G401 (cell line): Measurements from ENCODE around the gene ZNF438. TPM values are rescaled to one million over a fixed set of nuclear protein-coding genes. Genes with fewer than 3 reads are reported as not detected.

ENCODE experiments used
- DNase-seq: peaks from one replicate; pipeline ENCODE4 v3.0.0-alpha.2; 2015; ENCODE audit warnings: low spot score
- in situ Hi-C: cut with HindIII; loops from 2 replicates; pipeline ENCODE4 v1.10.0; 2016; ENCODE audit warnings: low sequenced_read_pairs, mixed read lengths
- total RNA-seq: library from RNA; depleted of rRNA; stranded (reverse); fragments of >200 nt; shearing (Covaris generic); gene quantifications from 2 replicates; pipeline ENCODE4 v1.2.3, GENCODE V29; 2014

ZNF438 gene
- total RNA-seq, 1 experiment from 2014 or later, result 9.6 TPM

DNA sequence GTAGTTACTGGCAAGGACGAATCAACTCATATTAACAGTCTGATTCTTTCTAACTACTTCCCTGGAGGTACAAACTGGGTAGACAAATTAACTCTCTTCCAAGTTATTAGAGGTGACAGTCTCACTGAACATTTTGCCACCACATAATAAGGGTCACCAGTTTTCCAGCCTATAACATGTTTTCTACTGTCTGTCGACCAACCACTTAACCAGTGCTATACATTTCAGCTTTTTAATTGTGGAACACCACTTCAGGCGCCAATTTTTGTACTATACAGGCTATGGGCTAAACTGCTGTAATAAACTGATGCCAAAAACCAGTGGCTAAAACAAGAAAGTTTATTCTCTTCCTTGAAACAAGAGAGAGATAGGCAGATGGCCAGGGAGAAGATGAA, 13.3 kb downstream of the ZNF438 start:
- in situ Hi-C loops, result no loop called here
- no peak for DNase-seq

DNA sequence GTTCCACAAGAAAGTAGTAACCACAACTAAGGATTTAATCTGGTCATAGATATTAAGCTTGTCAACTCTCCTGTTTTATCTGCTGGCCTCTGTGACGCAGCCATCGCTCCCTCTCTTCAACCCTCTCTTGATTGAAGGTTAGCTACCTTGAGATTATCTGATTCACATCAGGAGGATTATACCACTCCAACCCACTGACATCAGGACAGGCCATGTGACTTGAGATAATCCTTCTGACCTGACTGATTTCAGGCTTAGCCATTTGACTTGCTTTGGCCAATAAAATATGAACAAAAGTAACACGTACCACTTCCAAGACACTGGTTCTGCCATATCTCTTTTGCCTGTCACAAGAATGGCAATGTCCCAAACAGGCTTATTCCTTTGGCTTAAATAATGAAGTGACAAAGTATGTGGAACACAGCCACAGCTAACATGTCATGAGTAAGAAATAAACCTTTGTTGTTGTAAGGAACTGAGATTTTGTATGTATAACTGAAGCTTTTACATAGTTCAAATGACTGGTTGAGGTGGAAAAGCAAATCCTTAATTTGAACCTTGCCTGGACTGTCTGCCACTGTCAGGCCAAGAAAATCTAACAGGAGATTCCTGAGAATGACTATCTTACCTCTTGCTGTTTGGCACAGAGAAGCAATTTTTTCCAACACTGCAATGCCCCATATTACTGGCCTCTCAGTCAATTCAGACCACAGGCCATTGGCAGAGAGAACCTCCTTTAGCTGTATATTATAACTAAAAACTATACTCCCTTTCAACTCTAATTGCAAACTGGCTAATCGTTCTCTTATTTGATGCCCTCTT, 13.9 kb downstream of the ZNF438 start:
- in situ Hi-C loops, result no loop called here
- DNase-seq, result no peak

DNA sequence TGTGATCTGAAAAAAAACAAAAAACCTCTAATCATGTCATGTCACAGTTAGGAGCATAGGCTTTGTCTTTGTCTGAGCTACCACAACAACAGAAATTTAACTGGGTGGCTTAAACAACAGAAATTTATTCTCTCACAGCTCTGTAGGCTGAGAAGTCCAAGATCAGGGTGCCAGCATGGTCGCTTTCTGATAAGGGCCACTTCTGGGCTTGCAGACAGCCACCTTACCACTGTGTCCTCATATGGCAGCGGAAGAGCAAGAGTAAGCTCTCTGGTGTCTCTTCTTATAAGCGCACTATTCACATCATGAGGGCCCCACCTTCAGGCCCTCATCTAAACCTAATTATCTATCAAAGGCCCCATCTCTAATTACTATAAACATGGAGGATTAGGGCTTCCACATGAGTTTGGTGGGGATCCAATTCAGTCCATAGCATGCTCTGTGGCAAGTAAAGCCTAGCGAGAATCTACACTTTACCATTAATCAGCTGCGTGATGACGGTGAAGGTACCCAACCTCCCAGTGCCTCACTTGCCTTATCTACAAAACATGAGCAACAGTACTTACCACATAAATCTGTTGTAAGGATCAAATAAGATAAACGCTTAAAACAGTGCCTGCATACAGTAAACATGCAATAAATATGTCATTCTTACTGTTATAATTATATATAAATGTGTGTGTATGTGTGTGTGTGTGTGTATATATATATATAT, 17.3 kb downstream of the ZNF438 start:
- no peak for DNase-seq
- in situ Hi-C loops, result no loop called here

DNA sequence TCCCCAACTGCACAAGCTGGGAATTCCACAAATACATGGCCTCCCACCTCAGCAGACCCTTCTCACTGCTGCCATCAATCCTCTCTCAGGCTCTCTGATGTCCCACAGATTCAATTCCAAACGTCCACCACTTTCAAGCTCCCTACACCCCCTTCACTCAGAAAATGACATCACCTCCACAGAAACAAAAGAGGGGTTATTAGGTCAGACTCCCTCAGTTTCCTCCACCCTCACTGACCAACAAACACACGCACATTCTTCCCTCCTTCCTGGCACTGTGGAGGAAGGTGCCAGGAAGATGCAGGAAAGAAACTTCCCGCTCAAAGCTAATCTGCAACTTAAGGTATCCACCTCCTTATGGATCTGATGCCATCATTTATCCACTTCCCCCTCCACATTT, 18.3 kb downstream of the ZNF438 start:
- in situ Hi-C loops, result no loop called here
- DNase-seq, result no peak

DNA sequence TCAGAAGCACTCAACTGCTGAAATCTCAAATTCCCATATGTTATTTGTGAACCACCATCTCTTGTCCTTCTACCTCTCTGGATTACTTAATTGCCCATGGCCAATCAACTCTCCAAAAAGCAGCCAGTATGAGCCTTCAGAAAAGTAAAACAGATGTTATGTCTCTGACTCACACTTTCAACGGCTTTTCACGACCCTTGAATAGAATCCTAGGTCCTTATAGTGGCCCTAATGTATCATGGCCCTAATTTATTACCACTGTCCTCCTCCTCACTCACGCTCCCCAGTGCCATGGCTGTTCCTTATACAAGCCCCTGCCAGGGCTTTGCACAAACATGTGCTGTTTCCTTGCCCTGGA, 20.0 kb downstream of the ZNF438 start:
- no peak for DNase-seq
- in situ Hi-C loops, result no loop called here

DNA sequence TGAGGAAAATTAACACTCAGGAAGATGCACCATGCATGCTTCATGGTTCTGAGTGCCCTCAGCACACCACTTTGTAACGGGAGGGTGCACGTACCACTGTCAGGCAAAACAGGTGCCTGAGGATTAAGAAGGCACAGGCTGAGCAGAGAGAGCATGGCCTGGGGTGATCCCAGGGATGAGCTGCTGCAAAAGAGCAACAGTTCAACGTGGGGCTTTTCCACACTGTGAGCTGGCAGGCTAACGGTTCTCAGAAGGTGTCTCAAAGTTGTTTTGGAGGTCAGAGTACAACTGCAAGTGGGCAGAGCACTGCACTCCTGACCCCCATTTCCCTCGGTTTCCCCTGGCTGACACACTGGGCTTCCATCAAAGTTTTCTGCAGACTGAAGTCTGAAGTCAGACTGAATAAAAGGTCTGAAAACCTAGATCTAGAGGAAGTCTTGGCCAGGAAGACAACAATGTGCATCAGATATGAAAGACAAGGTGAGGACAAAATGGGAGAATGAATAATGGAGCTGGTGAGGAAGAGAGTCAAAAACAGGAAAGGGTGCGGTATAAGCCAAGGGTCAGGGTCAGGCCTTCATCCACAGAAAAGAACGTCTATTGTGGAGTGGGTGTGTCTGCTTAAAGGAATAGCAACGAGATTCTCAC, 20.5 kb downstream of the ZNF438 start:
- DNase-seq, result no peak
- in situ Hi-C loops, result no loop called here

DNA sequence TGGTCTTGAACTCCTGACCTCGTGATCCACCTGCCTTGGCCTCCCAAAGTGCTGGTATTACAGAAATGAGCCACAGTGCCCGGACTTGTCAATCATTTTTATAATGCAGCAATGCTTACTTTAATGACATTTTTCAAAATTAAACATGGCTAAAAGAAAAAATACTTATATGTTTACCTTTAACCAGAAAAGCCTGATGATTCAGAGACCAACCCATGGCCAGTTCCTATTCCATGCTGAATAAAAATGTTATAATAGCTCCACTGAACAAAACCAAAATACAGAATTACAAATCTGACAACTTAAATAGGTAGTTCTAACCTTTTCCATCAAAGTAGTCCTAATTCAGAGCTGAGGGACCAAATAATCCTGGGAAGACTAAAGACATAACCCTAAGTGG, 21.6 kb downstream of the ZNF438 start:
- DNase-seq, result no peak
- in situ Hi-C loops, result no loop called here

DNA sequence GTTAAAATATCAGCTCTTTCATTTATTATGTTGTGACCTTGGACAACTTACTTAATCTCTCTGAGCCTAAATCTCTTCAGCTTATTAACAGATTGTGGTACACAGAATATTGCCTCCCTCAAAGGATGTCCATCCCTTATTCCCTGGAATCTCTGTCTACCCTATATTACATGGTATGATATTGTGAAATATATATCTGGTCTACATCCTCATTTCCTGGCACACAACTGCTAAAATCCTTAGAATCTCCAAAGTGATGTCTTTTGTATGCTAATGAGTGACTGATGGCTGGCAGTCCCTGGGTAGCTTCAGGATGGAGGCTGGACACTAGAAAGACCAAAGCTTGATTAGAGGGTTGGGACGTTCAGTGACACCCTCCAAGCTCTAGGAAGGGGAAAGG, 25.8 kb downstream of the ZNF438 start:
- in situ Hi-C loops, result no loop called here

DNA sequence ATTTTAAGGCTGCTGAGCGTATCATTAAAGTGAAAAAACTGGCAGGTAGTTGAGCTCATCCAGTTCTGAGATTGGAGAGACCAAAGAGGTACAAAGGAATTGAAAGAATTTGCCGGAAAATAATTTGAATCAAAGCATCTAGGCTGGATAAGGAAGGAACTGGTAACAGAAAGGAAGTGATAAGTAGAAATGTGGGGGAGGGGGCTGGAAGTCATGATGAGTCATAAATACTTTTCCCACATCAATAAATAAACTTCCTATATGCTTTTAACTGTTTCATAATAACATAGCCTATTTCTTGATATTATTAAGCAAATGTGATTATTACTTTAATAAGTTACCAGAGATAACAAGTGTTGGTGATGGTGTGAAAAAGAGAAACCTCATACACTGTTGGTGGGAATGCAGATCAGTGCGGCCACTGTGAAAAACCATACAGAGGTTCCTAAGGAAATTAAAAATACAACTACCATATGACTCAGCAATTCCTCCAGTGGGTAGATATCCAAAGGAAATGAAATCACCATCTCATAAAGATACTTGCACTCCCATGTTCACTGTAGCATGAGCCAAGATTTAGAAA, 27.0 kb downstream of the ZNF438 start:
- in situ Hi-C loops, result no loop called here
- DNase-seq, result no peak

More for the DNA sequence above, 25.8 kb downstream of the ZNF438 start:
- DNase-seq, result no peak

DNA sequence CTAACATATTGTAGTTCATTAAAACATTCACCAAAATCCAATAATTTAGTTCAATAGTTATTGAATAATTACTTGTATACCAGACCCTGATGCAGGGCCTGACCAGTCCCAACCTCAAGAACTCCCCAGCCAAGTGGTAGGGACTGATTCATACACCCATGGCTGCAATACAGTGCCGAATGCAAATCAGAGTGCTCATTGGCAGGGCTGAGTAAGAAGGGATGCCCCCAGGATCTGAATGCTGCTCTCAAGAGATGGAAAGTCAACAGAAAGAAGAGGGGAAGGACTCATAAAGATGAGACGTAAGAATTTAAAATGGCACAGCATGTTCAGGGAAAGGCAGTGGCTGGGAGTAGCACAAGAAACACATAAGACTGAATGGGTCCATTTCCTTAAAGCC, 29.9 kb downstream of the ZNF438 start:
- in situ Hi-C loops, result no loop called here
- no peak for DNase-seq

DNA sequence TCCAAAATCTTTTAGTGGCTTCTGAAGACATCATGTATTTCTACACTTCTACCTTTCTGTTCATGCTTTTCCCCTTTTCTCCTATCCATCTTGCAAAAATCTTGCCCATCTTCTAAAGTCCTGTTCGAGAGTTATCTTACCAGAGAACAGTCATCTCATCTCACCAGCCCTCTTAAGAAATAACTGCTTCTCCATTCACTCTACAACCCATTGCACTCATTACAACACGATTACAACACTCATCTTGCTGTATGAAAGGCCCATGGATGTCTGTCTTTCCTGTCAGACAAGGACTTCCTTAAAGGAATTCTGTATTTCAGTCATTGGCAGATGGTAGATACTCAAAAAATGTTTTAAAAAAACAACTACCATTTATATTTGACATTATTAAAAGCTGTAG, 30.8 kb downstream of the ZNF438 start:
- in situ Hi-C loops, result no loop called here
- no peak for DNase-seq

DNA sequence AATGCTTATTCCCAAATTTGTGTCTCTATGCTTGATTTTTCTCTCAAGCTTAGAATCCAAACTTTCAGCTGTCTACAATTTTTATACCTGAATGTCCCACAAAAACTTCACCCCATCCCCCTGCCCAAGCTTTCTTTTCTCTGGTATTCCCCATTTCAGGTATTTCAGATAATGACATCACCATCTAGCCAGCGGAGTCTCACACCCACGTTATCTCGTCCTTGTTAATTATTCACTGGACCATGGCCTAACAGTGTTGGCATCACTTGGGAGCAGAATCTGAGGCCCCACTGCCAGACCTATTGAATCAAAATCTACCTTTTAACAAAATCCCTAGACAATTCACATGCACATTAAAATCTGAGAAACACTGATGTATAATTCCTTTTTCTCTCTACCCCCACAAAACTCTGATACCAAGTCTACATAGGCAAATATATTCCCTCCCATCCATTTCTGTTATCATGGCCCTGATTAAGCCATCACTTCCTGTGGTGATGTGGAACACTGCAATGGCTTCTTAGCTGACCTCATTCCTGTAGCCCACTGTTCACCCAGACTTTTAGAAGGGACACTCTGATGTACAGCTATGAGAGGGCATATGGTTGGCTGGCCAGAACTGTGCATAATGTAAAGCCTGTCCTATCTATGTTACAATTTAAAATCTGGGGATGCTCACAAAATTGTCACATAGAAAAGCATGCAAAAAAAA, 31.4 kb downstream of the ZNF438 start:
- in situ Hi-C loops, result no loop called here
- no peak for DNase-seq

DNA sequence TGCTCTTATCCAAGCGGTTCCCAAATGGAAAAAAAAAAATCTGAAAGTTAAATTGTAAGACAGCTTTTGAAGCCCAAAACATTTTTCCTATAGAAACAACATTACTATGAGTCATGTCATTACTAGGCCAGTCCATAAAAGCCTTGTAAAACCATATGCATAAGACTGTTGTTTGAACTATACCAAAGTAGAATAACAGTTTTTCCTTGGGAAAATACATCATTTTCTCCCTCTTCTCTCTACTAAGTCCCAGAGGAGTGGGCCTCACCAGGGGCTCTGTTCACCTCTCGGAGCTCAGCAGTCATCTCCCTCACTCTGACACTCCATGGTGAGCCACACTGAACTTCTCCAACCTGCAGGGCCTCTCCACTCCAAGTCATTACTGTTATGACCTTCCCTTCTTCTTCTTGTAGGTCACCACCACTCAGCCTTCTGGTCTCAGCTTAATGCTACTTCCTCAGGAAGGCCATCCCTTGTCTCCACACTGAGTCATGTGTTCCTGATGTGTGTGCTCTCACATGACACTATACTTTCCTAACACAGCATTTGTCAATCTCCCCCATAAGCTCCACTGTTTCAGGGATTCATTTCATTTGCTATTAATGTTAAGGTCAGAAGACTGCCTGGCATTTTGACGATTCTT, 32.5 kb downstream of the ZNF438 start:
- no peak for DNase-seq
- in situ Hi-C loops, result no loop called here

DNA sequence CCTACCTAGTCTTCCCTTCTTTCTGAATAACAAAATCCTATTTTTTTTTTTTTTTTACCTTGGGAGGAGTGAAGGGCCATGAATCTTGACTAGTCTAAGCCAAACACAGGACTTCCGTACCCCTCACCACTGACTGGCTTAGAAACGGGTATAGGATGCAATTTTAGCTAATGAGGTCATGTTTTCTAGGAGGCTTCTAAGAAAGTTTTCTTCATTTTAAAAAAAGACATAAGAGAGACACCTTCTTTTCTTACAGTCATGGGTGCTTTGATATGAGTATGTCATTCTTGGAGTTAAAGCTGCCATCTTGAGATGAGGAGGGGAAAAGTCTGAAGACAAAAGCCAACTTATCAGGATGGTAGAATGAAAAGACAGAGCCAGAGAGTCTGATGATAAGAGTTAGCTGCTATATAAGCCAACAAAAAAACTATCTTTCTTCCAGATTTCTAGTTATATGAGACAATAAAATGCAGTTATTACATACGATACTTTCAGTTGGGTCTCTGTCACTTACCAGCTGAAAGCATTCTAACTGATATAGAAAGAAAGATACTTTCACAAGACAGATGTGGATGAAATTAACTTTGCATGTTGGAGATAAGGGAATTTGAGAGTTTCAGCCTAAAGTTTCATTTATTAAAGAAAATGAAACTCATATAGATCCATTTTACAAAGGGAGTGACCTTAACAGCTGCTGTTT, 34.0 kb downstream of the ZNF438 start:
- no peak for DNase-seq
- in situ Hi-C loops, result no loop called here

DNA sequence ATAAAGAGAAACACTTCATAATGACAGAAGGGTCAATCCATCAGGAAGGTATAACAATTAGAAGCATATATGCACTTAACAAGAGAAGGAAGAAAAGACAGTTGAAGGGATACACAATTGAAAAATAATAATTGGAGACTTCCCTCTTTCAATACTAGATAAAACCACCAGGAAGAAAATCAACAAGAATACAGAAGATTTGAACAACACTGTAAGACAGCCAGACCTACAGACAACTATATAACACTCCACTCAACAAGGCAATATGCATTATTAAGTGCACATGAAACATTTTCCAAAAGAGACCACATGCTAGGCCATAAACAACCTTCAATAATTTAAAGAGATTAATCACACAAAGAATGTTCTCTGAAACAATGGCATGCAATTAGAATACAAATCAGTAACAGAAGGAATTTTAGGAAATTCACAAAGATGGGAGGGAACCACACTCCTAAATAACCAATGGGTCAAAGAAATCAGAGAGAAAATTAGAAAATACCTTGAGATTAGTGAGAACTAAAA, 35.1 kb downstream of the ZNF438 start:
- no peak for DNase-seq
- in situ Hi-C loops, result no loop called here

DNA sequence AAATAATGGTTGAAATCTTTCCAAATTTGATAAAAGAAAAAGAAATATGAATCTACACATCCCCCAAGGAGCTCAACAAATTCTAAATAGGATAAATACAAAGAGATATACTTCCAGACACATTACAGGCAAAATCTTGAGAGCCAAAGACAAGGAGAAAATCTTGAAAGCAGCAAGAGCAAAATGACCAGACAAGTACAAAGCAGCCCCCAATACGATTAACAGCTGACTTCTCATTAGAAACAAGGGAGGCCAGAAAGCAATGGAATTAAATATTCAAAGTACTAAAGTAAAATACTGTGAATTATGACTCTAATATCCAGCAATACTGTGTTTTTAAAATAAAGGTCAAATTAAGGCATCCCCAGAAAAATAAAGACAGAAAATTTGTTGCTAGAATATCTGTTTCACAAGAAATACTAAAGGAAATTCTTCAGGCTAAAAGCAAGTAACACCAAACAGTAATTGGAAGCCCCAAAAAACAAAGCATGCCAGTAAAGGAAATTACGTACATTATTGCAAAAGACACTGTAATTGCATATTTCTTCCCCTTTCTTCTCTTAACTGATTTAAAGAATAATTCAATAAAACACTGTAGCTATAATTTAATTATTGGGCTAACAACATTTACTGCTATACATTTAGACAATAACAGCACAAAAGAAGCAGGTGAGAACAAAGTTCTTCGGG, 36.4 kb downstream of the ZNF438 start:
- in situ Hi-C loops, result no loop called here
- no peak for DNase-seq

DNA sequence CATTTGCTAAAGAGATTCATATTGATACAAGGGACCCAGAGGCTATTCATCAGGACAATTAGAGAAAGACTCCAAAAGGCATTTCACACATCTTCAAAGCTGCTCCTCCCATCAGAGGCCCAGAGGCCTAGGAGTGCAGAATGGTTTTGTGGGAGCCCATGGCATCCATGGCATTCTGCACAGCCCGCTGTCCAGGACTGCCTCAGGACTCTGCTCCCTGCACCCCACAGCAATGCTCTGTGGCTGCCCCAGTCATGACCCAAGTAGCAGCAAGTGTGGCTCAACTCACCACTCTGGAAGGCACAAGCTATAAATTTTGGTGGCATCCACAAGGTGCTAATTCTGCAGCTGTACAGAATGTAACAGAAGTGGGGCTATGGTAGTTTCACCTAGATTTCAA, 38.5 kb downstream of the ZNF438 start:
- DNase-seq, result no peak
- in situ Hi-C loops, result no loop called here

DNA sequence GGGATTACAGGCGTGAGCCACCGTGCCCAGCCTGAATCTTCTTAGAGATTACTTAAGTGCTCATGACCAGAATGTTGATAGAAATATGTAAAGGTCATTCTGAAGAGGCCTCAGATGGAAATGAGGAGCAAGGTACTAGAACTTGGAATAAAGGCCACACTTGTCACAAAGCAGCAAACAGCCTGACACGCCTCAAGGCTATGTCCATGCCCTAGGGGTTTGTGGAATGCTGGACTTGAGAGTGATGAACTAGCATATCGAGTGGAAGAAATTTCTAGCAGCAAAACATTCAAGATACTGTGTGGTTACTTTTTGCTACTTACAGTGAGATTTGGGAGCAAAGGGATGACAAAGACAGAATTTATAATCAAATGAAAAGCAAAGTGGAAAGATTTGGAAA, 39.0 kb downstream of the ZNF438 start:
- no peak for DNase-seq
- in situ Hi-C loops, result no loop called here
